CD14-positive monocyte (primary cell): Measurements from ENCODE around the gene USP46. TPM values are rescaled to one million over a fixed set of nuclear protein-coding genes. Genes with fewer than 3 reads are reported as not detected.

Experiments used
- DNase-seq, 3 donors: peaks; one replicate each; pipeline ENCODE4 v3.0.0-alpha.2; 2011 to 2022
- H2AFZ ChIP-seq: 2 replicates; pipeline ENCODE4 v1.6.0; 2012; ENCODE audit warnings: mild to moderate bottlenecking, low read depth, low read length, inconsistent platforms; ENCODE audit not compliant: insufficient read depth, poor library complexity, severe bottlenecking
- H3K27ac ChIP-seq, 2 donors: 1 replicate in 1 of 2; 2 replicates in 1 of 2; pipeline ENCODE4 v1.5.1; 2012 to 2013; ENCODE audit warnings: low read length in 2 of 2, control low read depth in 1 of 2, inconsistent platforms in 1 of 2, low read depth in 1 of 2, mild to moderate bottlenecking in 1 of 2
- H3K27me3 ChIP-seq, 2 donors: one replicate each; pipeline versions ENCODE4 v1.6.0 to v1.6.1; 2011 to 2013; ENCODE audit warnings: low read length in 2 of 2; ENCODE audit not compliant: control insufficient read depth in 2 of 2, insufficient read depth in 2 of 2
- H3K36me3 ChIP-seq, 2 donors: replicated peaks in 1 of 2; 1 replicate in 1 of 2; 2 replicates in 1 of 2; pipeline versions ENCODE4 v1.5.1 to v1.6.1; 2012 to 2013; ENCODE audit warnings: low read length in 2 of 2, control low read depth in 1 of 2, inconsistent platforms in 1 of 2, mild to moderate bottlenecking in 1 of 2; ENCODE audit not compliant: insufficient read depth in 2 of 2, control insufficient read depth in 1 of 2
- H3K4me1 ChIP-seq, 2 donors: 1 replicate in 1 of 2; 2 replicates in 1 of 2; pipeline versions ENCODE4 v1.5.1 to v1.6.1; 2012 to 2013; ENCODE audit warnings: low read length in 2 of 2, control low read depth in 1 of 2, inconsistent platforms in 1 of 2, mild to moderate bottlenecking in 1 of 2, moderate library complexity in 1 of 2; ENCODE audit not compliant: insufficient read depth in 2 of 2, control insufficient read depth in 1 of 2
- H3K4me2 ChIP-seq: replicated peaks from 2 replicates; pipeline ENCODE3; 2012; ENCODE audit warnings: low read length, moderate library complexity, mild to moderate bottlenecking; ENCODE audit not compliant: poor library complexity, severe bottlenecking; ENCODE audit errors: extremely low read depth
- H3K4me3 ChIP-seq, 3 experiments: fragments of 200-600 bp in 1 of 3; sonication (generic) in 1 of 3; replicated peaks in 1 of 3; 1 replicate in 2 of 3; 2 replicates in 1 of 3; pipeline ENCODE4 v1.5.1; 2011 to 2013; ENCODE audit warnings: low read length in 3 of 3, mild to moderate bottlenecking in 3 of 3, control low read depth in 2 of 3, low read depth in 2 of 3, inconsistent platforms in 1 of 3, moderate library complexity in 1 of 3
- H3K79me2 ChIP-seq: 2 replicates; pipeline ENCODE4 v1.6.0; 2012; ENCODE audit warnings: mild to moderate bottlenecking, control low read depth, inconsistent platforms, low read length, moderate library complexity; ENCODE audit not compliant: insufficient read depth
- H3K9ac ChIP-seq: 2 replicates; pipeline ENCODE4 v1.6.0; 2017; ENCODE audit warnings: low read length, mild to moderate bottlenecking; ENCODE audit not compliant: insufficient read depth, poor library complexity, severe bottlenecking
- H3K9me3 ChIP-seq, 2 donors: replicated peaks in 1 of 2; 1 replicate in 1 of 2; 2 replicates in 1 of 2; pipeline versions ENCODE4 v1.5.1 to v1.6.1; 2012 to 2013; ENCODE audit warnings: low read length in 2 of 2, control low read depth in 1 of 2; ENCODE audit not compliant: control insufficient read depth in 1 of 2, insufficient read depth in 1 of 2
- H4K20me1 ChIP-seq: 2 replicates; pipeline ENCODE4 v1.6.0; 2012; ENCODE audit warnings: mild to moderate bottlenecking, low read length, control low read depth, moderate library complexity; ENCODE audit not compliant: insufficient read depth
- H3K27ac Mint-ChIP-seq, 7 donors: one replicate each; pipeline ENCODE4 v1.8.0; 2020; ENCODE audit warnings: mild to moderate bottlenecking in 7 of 7, mixed read lengths in 7 of 7, moderate library complexity in 6 of 7, inconsistent platforms in 2 of 7
- H3K27me3 Mint-ChIP-seq, 3 donors: one replicate each; pipeline ENCODE4 v1.8.0; 2021 to 2022; ENCODE audit warnings: low read depth in 3 of 3, mild to moderate bottlenecking in 3 of 3, mixed read lengths in 3 of 3, moderate library complexity in 3 of 3, inconsistent platforms in 1 of 3
- H3K36me3 Mint-ChIP-seq, 2 donors: one replicate each; pipeline ENCODE4 v1.8.0; 2020; ENCODE audit warnings: mixed read lengths in 2 of 2, inconsistent platforms in 1 of 2, mild to moderate bottlenecking in 1 of 2
- H3K4me1 Mint-ChIP-seq: one replicate; pipeline ENCODE4 v1.8.0; 2020; ENCODE audit warnings: mild to moderate bottlenecking, mixed read lengths
- H3K4me3 Mint-ChIP-seq, 2 donors: one replicate each; pipeline ENCODE4 v1.8.0; 2020; ENCODE audit warnings: mild to moderate bottlenecking in 2 of 2, mixed read lengths in 2 of 2, moderate library complexity in 1 of 2
- H3K9me3 Mint-ChIP-seq, 7 donors: one replicate each; pipeline ENCODE4 v1.8.0; 2020 to 2022; ENCODE audit warnings: mixed read lengths in 7 of 7, mild to moderate bottlenecking in 6 of 7, moderate library complexity in 6 of 7, inconsistent platforms in 2 of 7
- WGBS: methylation state at CpG from one replicate; pipeline ENCODE4 v1.1.5; 2013; ENCODE audit warnings: missing lambda C conversion rate; ENCODE audit not compliant: insufficient coverage; 5-methylcytosine and 5-hydroxymethylcytosine counted together
- intact Hi-C, 2 donors: fragments of 100-400 bp; cut with micrococcal nuclease; formaldehyde crosslinking; loops; one replicate each; pipeline versions ENCODE4 v1.15.0 to v1.15.1; 2023
- polyA plus RNA-seq, 3 donors: library from polyadenylated mRNA; depleted of rRNA in 1 of 3; unstranded in 2 of 3; stranded (reverse) in 1 of 3; fragments of 300-500 nt in 2 of 3; fragments of >200 nt in 1 of 3; fragmentation: Illumina TruSeq in 2 of 3; gene quantifications; 1 replicate in 2 of 3; 2 replicates in 1 of 3; pipeline ENCODE4 v1.2.3, GENCODE V29; 2012 to 2021
- TF ChIP-seq, protein P1 (sequence below): fragments of 200-600 bp; IDR thresholded peaks from one replicate; pipeline ENCODE4 v1.8.0; 2022; ENCODE audit warnings: antibody characterized with exemption, mild to moderate bottlenecking

The USP46 gene
- polyA plus RNA-seq, 3 donors, result 2.3 to 3.9 (median 2.7) TPM

DNA sequence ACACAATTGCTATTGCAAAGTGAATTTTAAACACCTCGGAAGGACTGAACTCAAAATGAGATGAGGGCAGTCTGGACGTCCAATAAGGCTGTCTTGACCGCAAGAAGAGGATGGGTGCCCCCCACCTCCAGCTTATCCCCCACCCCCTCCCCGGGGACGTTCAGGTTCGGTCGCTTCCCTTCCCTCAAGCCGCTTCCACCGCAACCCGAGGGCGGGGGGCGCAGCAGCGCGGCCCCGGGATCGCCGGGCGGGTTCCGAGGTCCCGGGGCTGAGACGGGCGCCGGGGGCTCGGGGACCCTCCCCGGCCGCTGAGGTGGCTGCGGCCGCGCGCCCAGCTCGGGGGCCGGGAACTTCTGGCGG lies 480 bp downstream of the USP46 start:
- Mint-ChIP-seq H3K27ac (no peak overlapping the region), H3K4me3 (peak overlapping the region; percentile 75 to 92), H3K4me1 (peaks cover 26% of the 10 kb centered on the region), H3K27me3 (peaks cover 3 to 14% (median 9%) of the 10 kb centered on the region in 3 donors), H3K36me3 (peaks cover 0 to 14% of the 10 kb centered on the region in 2 donors), H3K9me3 (peaks cover 0 to 5% (median 0%) of the 10 kb centered on the region in 7 donors)
- no peak for DNase-seq
- peak overlapping the region; percentile 83 for H3K9ac ChIP-seq
- H3K4me1 ChIP-seq, result peaks cover 11 to 18% of the 10 kb centered on the region in 2 donors
- peaks cover 0 to 4% of the 10 kb centered on the region in 2 donors for H3K27me3 ChIP-seq
- peak overlapping the region in 1 of 2 donors; percentile 72 for H3K27ac ChIP-seq
- no peaks in the 10 kb centered on the region for H3K36me3 ChIP-seq
- peak overlapping the region; percentile 50 to 83 (median 63) for H3K4me3 ChIP-seq
- peaks cover 7% of the 10 kb centered on the region for H3K79me2 ChIP-seq
- TF ChIP-seq, protein P1, sequence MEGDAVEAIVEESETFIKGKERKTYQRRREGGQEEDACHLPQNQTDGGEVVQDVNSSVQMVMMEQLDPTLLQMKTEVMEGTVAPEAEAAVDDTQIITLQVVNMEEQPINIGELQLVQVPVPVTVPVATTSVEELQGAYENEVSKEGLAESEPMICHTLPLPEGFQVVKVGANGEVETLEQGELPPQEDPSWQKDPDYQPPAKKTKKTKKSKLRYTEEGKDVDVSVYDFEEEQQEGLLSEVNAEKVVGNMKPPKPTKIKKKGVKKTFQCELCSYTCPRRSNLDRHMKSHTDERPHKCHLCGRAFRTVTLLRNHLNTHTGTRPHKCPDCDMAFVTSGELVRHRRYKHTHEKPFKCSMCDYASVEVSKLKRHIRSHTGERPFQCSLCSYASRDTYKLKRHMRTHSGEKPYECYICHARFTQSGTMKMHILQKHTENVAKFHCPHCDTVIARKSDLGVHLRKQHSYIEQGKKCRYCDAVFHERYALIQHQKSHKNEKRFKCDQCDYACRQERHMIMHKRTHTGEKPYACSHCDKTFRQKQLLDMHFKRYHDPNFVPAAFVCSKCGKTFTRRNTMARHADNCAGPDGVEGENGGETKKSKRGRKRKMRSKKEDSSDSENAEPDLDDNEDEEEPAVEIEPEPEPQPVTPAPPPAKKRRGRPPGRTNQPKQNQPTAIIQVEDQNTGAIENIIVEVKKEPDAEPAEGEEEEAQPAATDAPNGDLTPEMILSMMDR, result no peak
- no peaks in the 10 kb centered on the region for H4K20me1 ChIP-seq
- H3K4me2 ChIP-seq, result peak overlapping the region; percentile 92
- intact Hi-C loops, result no loop called here
- H3K9me3 ChIP-seq, result no peaks in the 10 kb centered on the region
- WGBS, result 0% methylated on average over 28 of the region's 33 CpGs
- H2AFZ ChIP-seq, result peak overlapping the region; percentile 81

GRCh38 chr4:52657618-52658501 lies 1.2 kb downstream of the USP46 start:
- H2AFZ ChIP-seq, result peak overlapping the region; percentile 81
- H3K4me1 Mint-ChIP-seq, result peaks cover 26% of the 10 kb centered on the region
- peaks cover 7% of the 10 kb centered on the region for H3K79me2 ChIP-seq
- no peaks in the 10 kb centered on the region for H3K36me3 ChIP-seq
- H3K27me3 Mint-ChIP-seq, result peaks cover 3 to 14% (median 9%) of the 10 kb centered on the region in 3 donors
- H3K9me3 Mint-ChIP-seq, result peaks cover 0 to 3% (median 0%) of the 10 kb centered on the region in 7 donors
- H3K4me3 ChIP-seq, result peak overlapping the region in 2 of 3 experiments; percentile 50 to 83
- intact Hi-C loops, result no loop called here
- peaks cover 11 to 18% of the 10 kb centered on the region in 2 donors for H3K4me1 ChIP-seq
- H3K27ac Mint-ChIP-seq, result peak overlapping the region in 1 of 7 donors; percentile 18
- no peak for DNase-seq
- H3K4me2 ChIP-seq, result peak overlapping the region; percentile 92
- peaks cover 0 to 4% of the 10 kb centered on the region in 2 donors for H3K27me3 ChIP-seq
- no peaks in the 10 kb centered on the region for H4K20me1 ChIP-seq
- no peaks in the 10 kb centered on the region for H3K9me3 ChIP-seq
- H3K36me3 Mint-ChIP-seq, result peaks cover 0 to 14% of the 10 kb centered on the region in 2 donors
- no peak overlapping the region for H3K27ac ChIP-seq
- WGBS, result 96% methylated on average over 12 of the region's 18 CpGs
- no peak overlapping the region for H3K9ac ChIP-seq
- TF ChIP-seq, protein P1, result no peak
- peak overlapping the region; percentile 74 to 75 for H3K4me3 Mint-ChIP-seq
